ENCODE measurements around the gene GALNT18.

GRCh38 chr11:11267312-11267711 is 354.5 kb downstream of the GALNT18 start:
- TF ChIP-seq CTCF (IDR thresholded peaks at IDR 0.05; ENCODE audit: extremely low read depth in 1 of 2, insufficient read depth in 1 of 2, low read depth in 1 of 2, low read length in 2 of 2) (no peak), EZH2 (IDR thresholded peaks at IDR 0.05; ENCODE audit: borderline replicate concordance, low read depth, low read length, severe bottlenecking) (no peak), GATA2 (IDR thresholded peaks at IDR 0.05; ENCODE audit: insufficient read depth, insufficient read length, low read depth, low read length) (no peak), POLR2AphosphoS5 (IDR thresholded peaks at IDR 0.05; ENCODE audit: insufficient read depth, low read depth, low read length) (no peak)

All from endothelial cell of umbilical vein (primary cell).